ENCODE results near the gene COL16A1.
A peak's percentile ranks its signal among the peaks of the same experiment; 100 is the strongest.

Gene COL16A1

DNA sequence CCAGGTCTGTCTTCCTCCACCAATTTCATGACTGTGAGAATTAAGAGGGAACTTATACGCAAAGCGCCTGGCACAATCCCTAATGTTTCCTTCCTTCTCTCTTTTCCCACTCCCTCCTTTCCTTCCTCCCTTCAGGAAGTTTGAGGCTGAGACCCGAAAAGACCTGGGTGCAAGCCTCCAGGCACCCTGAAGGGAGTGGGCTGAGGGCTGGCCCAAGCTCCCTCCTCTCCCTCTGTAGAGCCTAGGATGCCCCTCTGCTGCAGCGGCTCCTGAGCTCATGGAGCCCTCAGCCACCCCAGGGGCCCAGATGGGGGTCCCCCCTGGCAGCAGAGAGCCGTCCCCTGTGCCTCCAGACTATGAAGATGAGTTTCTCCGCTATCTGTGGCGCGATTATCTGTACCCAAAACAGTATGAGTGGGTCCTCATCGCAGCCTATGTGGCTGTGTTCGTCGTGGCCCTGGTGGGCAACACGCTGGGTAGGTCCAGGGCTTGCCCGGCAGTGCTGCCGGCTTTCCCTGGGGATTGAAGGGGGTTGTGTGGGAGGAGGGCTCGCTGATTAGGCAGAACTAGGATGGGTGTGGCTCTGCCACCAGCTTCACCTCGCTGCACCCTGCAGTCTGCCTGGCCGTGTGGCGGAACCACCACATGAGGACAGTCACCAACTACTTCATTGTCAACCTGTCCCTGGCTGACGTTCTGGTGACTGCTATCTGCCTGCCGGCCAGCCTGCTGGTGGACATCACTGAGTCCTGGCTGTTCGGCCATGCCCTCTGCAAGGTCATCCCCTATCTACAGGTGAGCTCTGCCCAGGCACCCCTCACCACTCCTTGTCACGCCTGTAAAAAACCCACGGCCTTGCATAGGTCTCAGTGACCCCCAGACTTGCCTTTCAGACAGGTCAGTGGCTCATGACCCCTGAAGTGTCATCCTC is 84.6 kb downstream of the COL16A1 start:
- WGBS, 2 experiments: 81 to 82% methylated on average over 23 of the region's 23 CpGs
- Histone ChIP-seq H3K4me3 (ENCODE audit: insufficient read depth, low read depth, low read length) (no peak overlapping the region), H3K27me3 (ENCODE audit: control insufficient read depth, insufficient read depth, low read length, poor library complexity, severe bottlenecking) (peaks cover 35% of the 10 kb centered on the region)

GRCh38 chr1:31617916-31618746 is 85.7 kb downstream of the COL16A1 start:
- H3K36me3 ChIP-seq (ENCODE audit: control insufficient read depth, insufficient read depth, low read length): no peaks in the 10 kb centered on the region
- peak overlapping the region; percentile 52 for H3K4me3 ChIP-seq (ENCODE audit: insufficient read depth, low read depth, low read length)
- H3K4me1 ChIP-seq (ENCODE audit: control insufficient read depth, insufficient read depth, low read length): peaks cover 5% of the 10 kb centered on the region
- H3K9me3 ChIP-seq (ENCODE audit: control insufficient read depth, low read length): no peaks in the 10 kb centered on the region
- H3K27me3 ChIP-seq (ENCODE audit: control insufficient read depth, insufficient read depth, low read length, poor library complexity, severe bottlenecking): peaks cover 35% of the 10 kb centered on the region
- 12% methylated on average over 56 of the region's 56 CpGs for WGBS, 2 experiments
- H3K27ac ChIP-seq (ENCODE audit: insufficient read depth, low read depth, low read length, poor library complexity, severe bottlenecking): no peak overlapping the region

More for the DNA sequence above, 84.6 kb downstream of the COL16A1 start:
- H3K4me1 ChIP-seq (ENCODE audit: control insufficient read depth, insufficient read depth, low read length): peaks cover 4% of the 10 kb centered on the region
- no peak overlapping the region for H3K27ac ChIP-seq (ENCODE audit: insufficient read depth, low read depth, low read length, poor library complexity, severe bottlenecking)
- no peaks in the 10 kb centered on the region for H3K36me3 ChIP-seq (ENCODE audit: control insufficient read depth, insufficient read depth, low read length)
- H3K9me3 ChIP-seq (ENCODE audit: control insufficient read depth, low read length): no peaks in the 10 kb centered on the region

- peak within 1 kb of the TSS; percentile 52 for H3K4me3 ChIP-seq (ENCODE audit: insufficient read depth, low read depth, low read length)
- WGBS, 2 experiments: 7 to 8% methylated on average over 48 of the region's 48 CpGs
- peaks cover 35% of the 10 kb centered on the region for H3K27me3 ChIP-seq (ENCODE audit: control insufficient read depth, insufficient read depth, low read length, poor library complexity, severe bottlenecking)
- no peak within 1 kb of the TSS for H3K27ac ChIP-seq (ENCODE audit: insufficient read depth, low read depth, low read length, poor library complexity, severe bottlenecking)
- H3K9me3 ChIP-seq (ENCODE audit: control insufficient read depth, low read length): no peaks in the 10 kb centered on the region
- peaks cover 5% of the 10 kb centered on the region for H3K4me1 ChIP-seq (ENCODE audit: control insufficient read depth, insufficient read depth, low read length)
- no peaks in the 10 kb centered on the region for H3K36me3 ChIP-seq (ENCODE audit: control insufficient read depth, insufficient read depth, low read length)
These were observed 86.5 kb downstream of the COL16A1 start, which contains the start of gene HCRTR1 for GRCh38 chr1:31617218-31617915. HCRTR1 (plus strand) TSS chr1:31617689; CDS start chr1:31619193, 1,504 bp downstream.

GRCh38 chr1:31615939-31616338 is 87.9 kb downstream of the COL16A1 start:
- peaks cover 5% of the 10 kb centered on the region for H3K4me1 ChIP-seq (ENCODE audit: control insufficient read depth, insufficient read depth, low read length)
- H3K9me3 ChIP-seq (ENCODE audit: control insufficient read depth, low read length): no peaks in the 10 kb centered on the region
- H3K36me3 ChIP-seq (ENCODE audit: control insufficient read depth, insufficient read depth, low read length): no peaks in the 10 kb centered on the region
- WGBS, 2 experiments: 43 to 44% methylated on average over 2 of the region's 2 CpGs
- no peak overlapping the region for H3K4me3 ChIP-seq (ENCODE audit: insufficient read depth, low read depth, low read length)
- H3K27ac ChIP-seq (ENCODE audit: insufficient read depth, low read depth, low read length, poor library complexity, severe bottlenecking): no peak overlapping the region
- H3K27me3 ChIP-seq (ENCODE audit: control insufficient read depth, insufficient read depth, low read length, poor library complexity, severe bottlenecking): peaks cover 35% of the 10 kb centered on the region

GRCh38 chr1:31615414-31615813 is 88.4 kb downstream of the COL16A1 start:
- Histone ChIP-seq H3K36me3 (ENCODE audit: control insufficient read depth, insufficient read depth, low read length) (no peaks in the 10 kb centered on the region), H3K9me3 (ENCODE audit: control insufficient read depth, low read length) (no peaks in the 10 kb centered on the region), H3K4me3 (ENCODE audit: insufficient read depth, low read depth, low read length) (no peak overlapping the region), H3K4me1 (ENCODE audit: control insufficient read depth, insufficient read depth, low read length) (peaks cover 5% of the 10 kb centered on the region), H3K27ac (ENCODE audit: insufficient read depth, low read depth, low read length, poor library complexity, severe bottlenecking) (no peak overlapping the region), H3K27me3 (ENCODE audit: control insufficient read depth, insufficient read depth, low read length, poor library complexity, severe bottlenecking) (peaks cover 35% of the 10 kb centered on the region)
- WGBS, 2 experiments: 88 to 93% methylated on average over 5 to 6 of the region's 6 CpGs

DNA sequence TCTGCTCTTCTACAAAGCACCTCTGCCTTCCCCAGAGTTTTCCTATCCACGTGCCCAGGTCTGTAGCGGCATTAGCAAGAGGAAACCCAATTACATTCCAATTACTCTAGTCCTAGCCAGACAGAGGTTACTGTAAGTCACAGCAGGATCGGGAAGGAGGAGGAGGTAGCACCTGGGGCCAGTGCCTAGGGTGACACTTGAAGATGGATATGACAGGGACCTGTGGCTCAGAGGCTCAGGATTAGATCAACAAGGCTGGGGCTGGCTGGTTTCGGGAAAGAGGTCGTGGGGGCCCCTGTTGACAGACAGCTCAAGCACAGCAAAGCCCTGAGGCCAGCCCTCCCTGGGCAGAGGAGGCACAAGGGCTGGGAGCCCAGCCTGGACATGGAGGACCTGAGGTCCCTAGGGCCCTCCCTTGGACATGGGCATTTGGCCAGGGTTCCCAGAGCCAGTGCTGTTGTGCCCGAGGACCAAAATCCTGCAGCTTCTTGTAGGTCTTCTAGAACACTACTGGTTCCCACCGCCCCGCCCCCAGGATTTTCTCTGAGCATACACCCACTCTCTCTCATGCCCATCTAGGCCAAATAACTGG is 89.3 kb downstream of the COL16A1 start:
- no peaks in the 10 kb centered on the region for H3K36me3 ChIP-seq (ENCODE audit: control insufficient read depth, insufficient read depth, low read length)
- no peak overlapping the region for H3K27ac ChIP-seq (ENCODE audit: insufficient read depth, low read depth, low read length, poor library complexity, severe bottlenecking)
- no peak overlapping the region for H3K4me3 ChIP-seq (ENCODE audit: insufficient read depth, low read depth, low read length)
- H3K4me1 ChIP-seq (ENCODE audit: control insufficient read depth, insufficient read depth, low read length): peaks cover 5% of the 10 kb centered on the region
- WGBS, 2 experiments: 78% methylated on average over 8 of the region's 8 CpGs
- no peaks in the 10 kb centered on the region for H3K9me3 ChIP-seq (ENCODE audit: control insufficient read depth, low read length)
- peaks cover 35% of the 10 kb centered on the region for H3K27me3 ChIP-seq (ENCODE audit: control insufficient read depth, insufficient read depth, low read length, poor library complexity, severe bottlenecking)

- no peaks in the 10 kb centered on the region for H3K27me3 ChIP-seq (ENCODE audit: control insufficient read depth, insufficient read depth, low read length, poor library complexity, severe bottlenecking)
- no peaks in the 10 kb centered on the region for H3K9me3 ChIP-seq (ENCODE audit: control insufficient read depth, low read length)
- no peak overlapping the region for H3K4me3 ChIP-seq (ENCODE audit: insufficient read depth, low read depth, low read length)
- H3K27ac ChIP-seq (ENCODE audit: insufficient read depth, low read depth, low read length, poor library complexity, severe bottlenecking): no peak overlapping the region
- no peaks in the 10 kb centered on the region for H3K36me3 ChIP-seq (ENCODE audit: control insufficient read depth, insufficient read depth, low read length)
- WGBS, 2 experiments: 42 to 67% methylated on average over 1 of the region's 1 CpG
- peaks cover 5% of the 10 kb centered on the region for H3K4me1 ChIP-seq (ENCODE audit: control insufficient read depth, insufficient read depth, low read length)
These were observed 94.2 kb downstream of the COL16A1 start for GRCh38 chr1:31609514-31610118.

DNA sequence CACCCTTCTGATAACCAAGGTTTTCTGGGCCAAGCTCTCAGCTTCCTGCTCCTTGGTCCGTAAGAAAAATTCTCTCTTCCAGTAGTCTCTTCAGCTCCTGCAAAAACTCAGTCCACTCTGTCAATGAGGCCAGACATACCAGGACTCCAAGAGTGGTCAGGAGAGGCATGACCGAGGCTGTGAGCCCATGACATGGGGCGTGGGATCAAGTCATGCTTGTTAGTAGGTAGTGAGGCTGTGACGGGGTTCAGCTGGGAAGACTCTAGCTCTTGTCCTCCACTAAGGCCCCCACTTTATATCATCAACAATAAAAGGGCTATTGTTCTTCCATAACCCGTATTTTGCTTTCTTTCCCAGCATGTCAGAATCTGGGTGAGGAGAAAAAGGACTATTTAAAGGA is 96.5 kb downstream of the COL16A1 start:
- no peaks in the 10 kb centered on the region for H3K36me3 ChIP-seq (ENCODE audit: control insufficient read depth, insufficient read depth, low read length)
- no peaks in the 10 kb centered on the region for H3K4me1 ChIP-seq (ENCODE audit: control insufficient read depth, insufficient read depth, low read length)
- no peaks in the 10 kb centered on the region for H3K9me3 ChIP-seq (ENCODE audit: control insufficient read depth, low read length)
- H3K4me3 ChIP-seq (ENCODE audit: insufficient read depth, low read depth, low read length): no peak overlapping the region
- 87 to 90% methylated on average over 4 to 5 of the region's 5 CpGs for WGBS, 2 experiments
- H3K27ac ChIP-seq (ENCODE audit: insufficient read depth, low read depth, low read length, poor library complexity, severe bottlenecking): no peak overlapping the region
- no peaks in the 10 kb centered on the region for H3K27me3 ChIP-seq (ENCODE audit: control insufficient read depth, insufficient read depth, low read length, poor library complexity, severe bottlenecking)

GRCh38 chr1:31605908-31606427 is 97.8 kb downstream of the COL16A1 start:
- Histone ChIP-seq H3K27ac (ENCODE audit: insufficient read depth, low read depth, low read length, poor library complexity, severe bottlenecking) (no peak overlapping the region), H3K36me3 (ENCODE audit: control insufficient read depth, insufficient read depth, low read length) (no peaks in the 10 kb centered on the region), H3K27me3 (ENCODE audit: control insufficient read depth, insufficient read depth, low read length, poor library complexity, severe bottlenecking) (no peaks in the 10 kb centered on the region), H3K9me3 (ENCODE audit: control insufficient read depth, low read length) (no peaks in the 10 kb centered on the region), H3K4me3 (ENCODE audit: insufficient read depth, low read depth, low read length) (no peak overlapping the region), H3K4me1 (ENCODE audit: control insufficient read depth, insufficient read depth, low read length) (no peaks in the 10 kb centered on the region)
- WGBS, 2 experiments: 86 to 92% methylated on average over 4 of the region's 4 CpGs

All from ectodermal cell (in vitro differentiated cells).